HepG2 (cell line): Measurements from ENCODE around the gene MAP3K9. TPM values are rescaled to one million over a fixed set of nuclear protein-coding genes. Genes with fewer than 3 reads are reported as not detected.

Experiments
- ATAC-seq: fragments of 200-7000 bp; cut with Tn5 transposase; 3 replicates; pipeline ENCODE4 v1.9.1; 2020; ENCODE audit warnings: mild to moderate bottlenecking, moderate library complexity
- BruUV-seq: library from RNA; stranded (reverse); fragments of 400-500 nt; replicated peaks from 2 replicates; lab custom pipeline; 2021; lab: Mats Ljungman, UMichigan
- CTCF ChIA-PET: fragments of 300-600 bp; formaldehyde crosslinking; extraction: SDS; loops from one replicate; lab custom pipeline; 2021; ENCODE audit warnings: low total read pairs, inconsistent platforms, low intra/inter-chr PET ratio; lab: Yijun Ruan, JAX
- POLR2A ChIA-PET: fragments of 350-600 bp; sonication (Branson Sonifier 250); formaldehyde crosslinking; loops from one replicate; lab custom pipeline; 2020; ENCODE audit warnings: antibody characterized with exemption, inconsistent platforms; lab: Yijun Ruan, JAX
- DNase-seq: peaks from one replicate; pipeline ENCODE4 v3.0.0-alpha.2; 2015; ENCODE audit warnings: low spot score
- FAIRE-seq: peaks from 3 replicates; lab custom pipeline; 2011; peaks lifted over from hg19 to GRCh38; lab: Jason Lieb, UNC
- H2AFZ ChIP-seq: one replicate; pipeline ENCODE4 v1.6.1; 2011; ENCODE audit warnings: low read length, inconsistent platforms
- H3K27ac ChIP-seq: fragments of 300-600 bp; 3 replicates; pipeline ENCODE4 v1.8.0; 2011; ENCODE audit warnings: mixed run types, mild to moderate bottlenecking, mixed read lengths, low read length, inconsistent platforms; ENCODE audit not compliant: insufficient read depth; ENCODE audit errors: extremely low read length
- H3K27me3 ChIP-seq, 2 experiments: fragments of 200-600 bp in 1 of 2; 2 replicates in 1 of 2; 3 replicates in 1 of 2; pipeline versions ENCODE4 v1.6.0 to v1.8.0; 2011; ENCODE audit warnings: low read length in 2 of 2, mild to moderate bottlenecking in 2 of 2, moderate library complexity in 2 of 2, inconsistent platforms in 1 of 2; ENCODE audit not compliant: insufficient read depth in 2 of 2, control insufficient read depth in 1 of 2
- H3K36me3 ChIP-seq, 2 experiments: fragments of 200-600 bp in 1 of 2; replicated peaks in 1 of 2; 2 replicates in 1 of 2; 3 replicates in 1 of 2; pipeline versions ENCODE4 v1.5.1 to v1.8.0; 2011; ENCODE audit warnings: low read length in 2 of 2, inconsistent platforms in 1 of 2; ENCODE audit not compliant: insufficient read depth in 2 of 2, control insufficient read depth in 1 of 2
- H3K4me1 ChIP-seq: 2 replicates; pipeline ENCODE4 v1.5.1; 2012; ENCODE audit warnings: low read length, inconsistent platforms; ENCODE audit not compliant: insufficient read depth
- H3K4me2 ChIP-seq: 2 replicates; pipeline ENCODE4 v1.6.0; 2011; ENCODE audit warnings: low read depth, low read length, inconsistent platforms
- H3K4me3 ChIP-seq, 3 experiments: fragments of 200-600 bp in 1 of 3; sonication (generic), shearing (Covaris generic) in 1 of 3; replicated peaks in 1 of 3; 2 replicates each; pipeline ENCODE4 v1.5.1; 2011 to 2016; ENCODE audit warnings: low read length in 3 of 3, inconsistent platforms in 2 of 3, low read depth in 2 of 3, mild to moderate bottlenecking in 2 of 3, control low read depth in 1 of 3, mixed read lengths in 1 of 3; ENCODE audit not compliant: insufficient read depth in 1 of 3
- H3K79me2 ChIP-seq: one replicate; pipeline ENCODE4 v1.6.1; 2011; ENCODE audit warnings: low read length, inconsistent platforms; ENCODE audit not compliant: insufficient read depth
- H3K9ac ChIP-seq: 2 replicates; pipeline ENCODE4 v1.6.0; 2011; ENCODE audit warnings: mild to moderate bottlenecking, low read depth, low read length, inconsistent platforms; ENCODE audit not compliant: insufficient read depth
- H3K9me3 ChIP-seq: 2 replicates; pipeline ENCODE4 v1.5.1; 2012; ENCODE audit warnings: mild to moderate bottlenecking, low read length
- H4K20me1 ChIP-seq: 2 replicates; pipeline ENCODE4 v1.6.0; 2011; ENCODE audit warnings: inconsistent platforms, mild to moderate bottlenecking, low read length, moderate library complexity; ENCODE audit not compliant: insufficient read depth
- BRCA1 ChIP-seq: sonication (generic); formaldehyde crosslinking; IDR thresholded peaks from 2 replicates; pipeline ENCODE4 v1.4.0; 2020; ENCODE audit warnings: missing genetic modification reagents
- CC2D1A ChIP-seq: sonication (generic); formaldehyde crosslinking; IDR thresholded peaks from 2 replicates; pipeline ENCODE4 v1.8.1; 2023; ENCODE audit warnings: mild to moderate bottlenecking, missing genetic modification reagents
- MAFK ChIP-seq, 2 experiments: IDR thresholded peaks in 1 of 2; conservative IDR thresholded peaks in 1 of 2; 2 replicates each; pipeline ENCODE4 v1.6.1; 2011; ENCODE audit warnings: improper control_type of control experiment in 2 of 2, low read length in 2 of 2
- ZNF382 ChIP-seq: sonication (generic); formaldehyde crosslinking; IDR thresholded peaks from 2 replicates; pipeline ENCODE4 v1.5.0; 2020; ENCODE audit warnings: missing genetic modification reagents, mild to moderate bottlenecking, borderline replicate concordance
- ZNF549 ChIP-seq: sonication (generic); formaldehyde crosslinking; IDR thresholded peaks from 2 replicates; pipeline ENCODE4 v1.5.0; 2020; ENCODE audit warnings: missing genetic modification reagents
- WGBS: methylation state at CpG from one replicate; pipeline ENCODE4 v1.1.6; 2017; ENCODE audit warnings: low lambda C conversion rate; 5-methylcytosine and 5-hydroxymethylcytosine counted together
- in situ Hi-C: cut with HindIII; loops from 2 replicates; pipeline ENCODE4 v1.10.0; 2017; ENCODE audit warnings: low pct_unique_long_range_greater_than_20kb; ENCODE audit not compliant: extremely low pct_ligation_motif_present
- intact Hi-C: fragments of 100-400 bp; cut with micrococcal nuclease; formaldehyde crosslinking; loops from one replicate; pipeline ENCODE4 v1.10.0; 2022; ENCODE audit not compliant: unreplicated experiment
- polyA plus RNA-seq, 8 experiments: library from polyadenylated mRNA; depleted of rRNA in 3 of 8; stranded (reverse) in 7 of 8; unstranded in 1 of 8; fragments of >200 nt; fragmentation: Illumina TruSeq in 4 of 8; extraction: Trizol in 4 of 8; gene quantifications; 2 replicates each; pipeline versions ENCODE4 v1.2.1 to v1.2.3, GENCODE V29; 2011 to 2016; ENCODE audit warnings: low read depth in 4 of 8, missing spikeins in 1 of 8, mixed read lengths in 1 of 8; ENCODE audit not compliant: insufficient read depth in 1 of 8
- total RNA-seq, 5 experiments: library from RNA; depleted of rRNA; stranded (reverse); fragments of >200 nt; fragmentation: Illumina TruSeq; extraction: Trizol; gene quantifications; 2 replicates each; pipeline ENCODE4 v1.2.3, GENCODE V29; 2016; ENCODE audit warnings: low read depth in 1 of 5
- TF ChIP-seq, protein P1 (sequence below): sonication (generic); formaldehyde crosslinking; IDR thresholded peaks from 2 replicates; pipeline ENCODE4 v1.4.0; 2020; ENCODE audit warnings: missing genetic modification reagents

MAP3K9 gene
- total and polyA plus RNA-seq, 2 of the 13 experiments (the other 11 are each of a cell fraction or from before 2014, with no cell fraction given): 4.3 to 4.5 TPM

DNA sequence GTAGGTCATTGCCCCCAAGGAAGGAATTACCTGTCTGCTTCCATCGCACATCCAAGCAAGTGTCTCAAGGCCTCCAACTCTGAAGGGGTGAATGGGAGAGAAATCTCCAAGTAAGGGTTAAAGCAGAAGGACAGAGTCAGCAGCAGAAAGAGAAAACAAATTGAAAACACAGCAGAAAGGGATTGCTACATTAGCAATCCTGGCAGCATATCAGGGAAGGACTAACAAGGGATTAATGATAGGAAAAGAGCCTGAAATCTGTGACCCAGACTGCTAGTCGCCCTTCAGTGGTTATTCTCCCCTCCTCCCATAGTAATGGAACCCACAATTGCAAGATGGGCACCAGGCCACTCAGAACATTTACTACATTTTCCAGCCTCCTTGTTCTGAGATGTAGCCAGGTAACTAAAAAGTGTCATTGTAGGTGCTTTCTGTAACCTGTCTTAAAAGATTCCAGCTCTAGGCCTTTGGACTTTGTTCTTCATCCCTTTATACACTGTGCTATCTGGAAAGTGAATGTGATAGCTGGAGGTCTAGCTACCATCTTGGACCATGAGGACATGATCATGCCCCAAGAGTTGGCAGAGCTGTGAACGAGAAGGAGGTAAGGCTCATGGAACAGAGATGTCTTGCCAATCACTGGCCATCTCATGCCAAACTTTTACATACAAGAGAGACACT lies 36.0 kb downstream of the MAP3K9 start:
- BruUV-seq: no TSS peak
- FAIRE-seq: no peak
- POLR2A ChIA-PET: no interaction called here
- in situ Hi-C loops (no loop called here), intact Hi-C loops (no loop called here)
- DNase-seq: no peak
- H4K20me1 ChIP-seq: no peaks in the 10 kb centered on the region
- no peaks in the 10 kb centered on the region for H3K4me1 ChIP-seq
- no peaks in the 10 kb centered on the region for H3K27me3 ChIP-seq
- CTCF ChIA-PET: no interaction called here
- no peak for TF ChIP-seq ZNF382 (CRISPR knock-in tag)
- TF ChIP-seq, protein P1, sequence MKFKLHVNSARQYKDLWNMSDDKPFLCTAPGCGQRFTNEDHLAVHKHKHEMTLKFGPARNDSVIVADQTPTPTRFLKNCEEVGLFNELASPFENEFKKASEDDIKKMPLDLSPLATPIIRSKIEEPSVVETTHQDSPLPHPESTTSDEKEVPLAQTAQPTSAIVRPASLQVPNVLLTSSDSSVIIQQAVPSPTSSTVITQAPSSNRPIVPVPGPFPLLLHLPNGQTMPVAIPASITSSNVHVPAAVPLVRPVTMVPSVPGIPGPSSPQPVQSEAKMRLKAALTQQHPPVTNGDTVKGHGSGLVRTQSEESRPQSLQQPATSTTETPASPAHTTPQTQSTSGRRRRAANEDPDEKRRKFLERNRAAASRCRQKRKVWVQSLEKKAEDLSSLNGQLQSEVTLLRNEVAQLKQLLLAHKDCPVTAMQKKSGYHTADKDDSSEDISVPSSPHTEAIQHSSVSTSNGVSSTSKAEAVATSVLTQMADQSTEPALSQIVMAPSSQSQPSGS (CRISPR knock-in tag): no peak
- H3K36me3 ChIP-seq: no peaks in the 10 kb centered on the region; a peak in 1 of 5 replicates
- no peaks in the 10 kb centered on the region for H3K9me3 ChIP-seq
- H2AFZ ChIP-seq: no peak overlapping the region
- H3K79me2 ChIP-seq: no peaks in the 10 kb centered on the region
- ATAC-seq: no peak
- no peak overlapping the region for H3K4me2 ChIP-seq
- no peak overlapping the region for H3K27ac ChIP-seq
- no peak overlapping the region for H3K9ac ChIP-seq
- H3K4me3 ChIP-seq: no peak overlapping the region
- WGBS: 96% methylated on average over 3 of the region's 3 CpGs

DNA sequence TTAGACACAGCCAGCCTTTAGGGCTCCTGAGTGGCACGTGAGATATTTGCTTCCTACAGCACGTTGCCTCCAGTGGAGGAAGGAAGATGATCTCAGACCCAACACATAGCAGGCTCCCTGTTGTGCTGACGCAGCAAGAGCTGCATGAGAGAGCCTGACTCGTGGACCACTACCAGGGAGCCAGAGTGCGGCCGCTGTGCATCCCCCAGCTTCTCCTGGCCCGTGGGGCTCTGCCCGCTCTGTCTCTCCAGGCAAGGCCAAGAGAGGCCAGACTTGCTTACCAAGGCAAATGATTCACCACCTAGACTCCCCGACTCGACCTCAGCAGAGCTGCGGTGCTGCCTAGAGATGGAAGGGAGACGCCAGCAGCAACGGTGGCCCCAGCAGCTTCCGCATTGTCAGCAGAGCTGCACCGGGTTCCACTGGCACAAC lies 37.5 kb downstream of the MAP3K9 start:
- WGBS: 100% methylated on average over 2 of the region's 15 CpGs
- in situ Hi-C loops (no loop called here), intact Hi-C loops (no loop called here)
- TF ChIP-seq CC2D1A (CRISPR knock-in tag) (no peak), BRCA1 (no peak), ZNF549 (CRISPR knock-in tag) (no peak), MAFK (conservative IDR thresholded peaks at IDR 0.05 in 1 of 2, IDR thresholded peaks at IDR 0.05 in 1 of 2; ENCODE audit: low read length in 2 of 2) (peak in 1 of 2 experiments; percentile 25; a peak in 2 of 4 replicates)
- no peaks in the 10 kb centered on the region for H4K20me1 ChIP-seq
- H3K9ac ChIP-seq: no peak overlapping the region
- no peaks in the 10 kb centered on the region for H3K27me3 ChIP-seq
- H3K79me2 ChIP-seq: no peaks in the 10 kb centered on the region
- ChIA-PET POLR2A (no interaction called here), CTCF (no interaction called here)
- no peaks in the 10 kb centered on the region for H3K4me1 ChIP-seq
- BruUV-seq: no TSS peak
- no peaks in the 10 kb centered on the region; a peak in 1 of 5 replicates for H3K36me3 ChIP-seq
- no peak overlapping the region for H3K4me2 ChIP-seq
- H2AFZ ChIP-seq: no peak overlapping the region
- no peak for ATAC-seq
- no peak overlapping the region for H3K27ac ChIP-seq
- no peak for DNase-seq
- no peak overlapping the region for H3K4me3 ChIP-seq
- no peak for FAIRE-seq
- H3K9me3 ChIP-seq: no peaks in the 10 kb centered on the region
